GM18520 (cell line): Measurements from ENCODE around the gene EIF4E2.

Source experiments
- ATAC-seq: cut with Tn5 transposase; IDR thresholded peaks from one replicate; pipeline ENCODE4 v1.9.1; 2021; ENCODE audit not compliant: unreplicated experiment

EIF4E2 gene

DNA sequence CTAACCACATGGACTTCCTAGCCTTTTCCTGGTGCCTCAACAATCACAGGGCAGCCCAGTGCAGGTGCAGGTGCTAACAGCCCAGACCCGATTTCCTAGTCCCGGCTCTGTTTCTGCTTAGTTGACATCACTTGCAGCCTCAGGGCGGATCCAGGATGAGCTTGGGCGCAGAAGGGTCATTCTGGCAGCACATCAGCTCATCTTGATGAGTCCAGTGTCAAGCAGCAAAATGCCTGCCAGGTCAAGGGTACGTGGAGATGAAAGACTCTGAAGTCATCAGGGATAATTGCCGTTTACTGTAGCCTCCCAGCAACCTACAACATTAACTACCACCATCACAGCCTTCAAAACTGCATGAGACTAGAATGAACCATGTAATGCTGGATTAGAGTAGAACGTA is 43.5 kb downstream of the EIF4E2 start:
- ATAC-seq = no peak

DNA sequence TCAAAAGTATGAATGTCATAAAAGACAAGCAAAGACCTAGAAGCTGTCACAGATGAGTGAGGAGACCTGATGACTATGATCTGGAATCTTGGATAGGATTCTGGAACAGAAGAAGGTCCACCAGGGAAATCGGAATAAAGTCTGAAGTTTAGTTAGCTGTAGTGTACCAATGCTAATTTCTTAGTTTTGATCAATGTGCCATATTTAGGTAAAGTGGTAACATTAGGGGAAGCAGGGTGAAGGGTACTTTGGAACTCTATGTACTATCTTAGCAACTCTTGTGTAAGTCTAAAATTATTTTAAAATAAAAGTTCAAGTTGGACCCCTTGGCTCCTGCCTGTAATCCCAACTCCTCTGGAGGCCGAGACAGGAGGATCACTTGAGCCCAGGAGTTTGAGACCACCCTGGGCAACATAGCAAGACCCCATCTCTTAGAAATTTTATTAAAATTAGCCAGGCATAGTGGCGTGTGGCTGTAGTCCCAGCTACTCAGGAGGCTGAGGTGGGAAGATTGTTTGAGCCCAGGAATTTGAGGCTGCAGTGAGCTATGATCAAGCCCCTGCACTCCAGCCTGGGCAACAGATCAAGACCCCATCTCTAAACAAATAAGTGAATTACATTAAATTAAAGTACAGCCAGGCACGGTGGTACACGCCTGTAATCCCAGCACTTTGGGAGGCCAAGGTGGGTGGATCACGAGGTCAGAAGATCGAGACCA is 47.0 kb downstream of the EIF4E2 start:
- no peak for ATAC-seq

DNA sequence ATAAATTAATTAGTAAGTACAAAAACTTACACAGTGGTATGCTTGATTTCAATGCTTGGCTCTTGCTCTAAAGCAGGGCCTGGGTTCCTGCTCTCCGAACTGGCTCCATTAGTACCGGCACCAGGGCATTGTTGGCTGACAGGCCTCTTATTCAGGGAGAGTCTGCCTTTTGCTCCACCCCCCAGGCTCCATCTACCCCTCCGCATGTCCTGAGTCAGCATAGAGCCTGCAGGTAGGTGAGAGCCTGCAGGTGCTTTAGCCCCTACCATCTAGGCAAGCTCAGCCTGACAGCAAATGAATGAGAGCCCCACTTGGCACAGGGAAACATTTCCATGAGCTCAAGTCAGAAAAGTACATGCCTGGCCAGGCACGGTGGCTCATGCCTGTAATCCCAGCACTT is 47.8 kb downstream of the EIF4E2 start:
- ATAC-seq = no peak

DNA sequence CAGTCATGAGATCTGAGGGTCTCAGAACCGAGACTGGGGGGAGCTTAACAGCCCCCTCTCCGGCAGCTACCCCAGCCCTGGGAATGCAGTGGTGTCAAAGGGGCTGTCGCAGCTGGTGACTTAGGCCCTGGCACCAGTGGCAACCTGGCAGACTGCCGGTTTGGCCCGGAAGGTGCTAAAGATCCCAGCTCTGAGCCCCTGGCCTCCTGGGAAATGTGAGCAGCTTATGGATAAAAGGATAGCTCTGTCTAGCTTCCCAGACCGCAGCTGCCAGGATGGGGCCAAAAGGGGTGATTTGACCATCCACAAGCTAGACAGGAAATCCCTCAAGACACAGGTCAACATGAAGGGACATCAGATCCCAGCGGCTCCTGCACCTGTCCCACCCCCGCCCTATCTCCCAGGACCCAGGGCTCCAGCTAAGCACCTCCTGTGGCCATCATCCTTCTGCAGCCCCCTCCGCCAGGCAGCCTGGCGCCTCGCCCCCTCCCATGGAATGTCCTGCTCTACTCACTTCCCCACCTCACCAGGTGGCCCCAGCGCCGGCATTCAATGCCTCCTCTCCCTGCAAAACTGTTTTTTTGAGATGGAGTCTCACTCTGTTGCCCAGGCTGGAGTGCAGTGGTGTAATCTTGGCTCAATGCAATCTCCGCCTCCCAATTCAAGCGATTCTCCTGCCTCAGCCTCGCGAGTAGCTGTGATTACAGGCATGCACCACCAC is 49.7 kb downstream of the EIF4E2 start:
- ATAC-seq = no peak

DNA sequence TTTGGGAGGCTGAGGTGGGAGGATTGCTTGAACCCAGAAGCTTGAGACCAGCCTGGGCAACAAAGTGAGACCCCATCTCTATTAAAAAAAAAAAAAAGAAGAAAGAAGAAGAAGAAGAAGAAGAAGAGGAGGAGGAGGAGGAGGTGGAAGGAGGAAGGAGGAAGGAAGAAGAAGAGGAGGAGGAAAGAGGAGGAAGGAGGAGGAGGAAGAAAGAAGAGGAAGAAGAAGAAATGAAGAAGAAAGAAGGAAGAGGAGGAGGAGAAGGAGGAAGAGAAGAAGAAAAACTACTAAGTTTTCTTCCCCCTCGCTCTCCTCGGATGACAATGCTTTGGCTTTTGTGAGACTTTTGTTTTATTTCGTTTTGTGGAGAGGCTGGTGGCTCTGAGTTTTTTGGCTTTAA is 52.8 kb downstream of the EIF4E2 start:
- no peak for ATAC-seq

DNA sequence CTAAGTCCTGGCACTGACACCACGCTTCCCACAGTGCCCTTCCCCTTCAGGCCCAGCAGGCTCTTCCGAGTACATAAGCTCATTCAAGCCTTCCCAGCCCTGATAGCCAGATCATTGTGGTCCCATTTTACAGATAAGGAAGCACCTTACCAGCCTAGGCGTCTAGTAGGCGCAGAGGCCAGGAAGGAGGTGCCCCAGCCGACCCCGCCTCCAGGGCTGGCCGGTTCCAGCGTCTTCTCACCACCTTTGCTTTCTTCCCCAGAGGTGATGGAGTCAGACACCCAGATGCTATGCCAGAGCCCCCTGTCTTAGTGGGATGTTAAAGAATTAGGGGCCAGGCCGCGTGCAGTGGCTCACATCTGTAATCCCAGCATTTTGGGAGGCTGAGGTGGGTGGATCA is 54.0 kb downstream of the EIF4E2 start:
- no peak for ATAC-seq

DNA sequence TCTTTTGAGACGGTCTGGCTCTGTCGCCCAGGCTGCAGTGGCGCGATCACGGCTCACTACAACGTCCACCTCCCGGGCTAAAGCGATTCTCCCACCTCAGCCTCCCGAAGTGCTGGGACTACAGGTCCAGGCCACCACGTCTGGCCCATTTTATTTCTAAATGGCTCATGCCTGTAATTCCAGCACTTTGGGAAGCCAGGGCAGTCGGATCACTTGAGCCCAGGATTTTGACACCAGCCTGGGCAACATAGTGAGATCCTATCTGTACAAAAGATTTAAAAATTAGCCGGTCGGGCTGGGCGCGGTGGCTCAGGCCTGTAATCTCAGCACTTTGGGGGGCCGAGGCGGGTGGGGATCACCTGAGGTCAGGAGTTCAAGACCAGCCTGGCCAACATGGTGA is 56.5 kb downstream of the EIF4E2 start:
- ATAC-seq = no peak

DNA sequence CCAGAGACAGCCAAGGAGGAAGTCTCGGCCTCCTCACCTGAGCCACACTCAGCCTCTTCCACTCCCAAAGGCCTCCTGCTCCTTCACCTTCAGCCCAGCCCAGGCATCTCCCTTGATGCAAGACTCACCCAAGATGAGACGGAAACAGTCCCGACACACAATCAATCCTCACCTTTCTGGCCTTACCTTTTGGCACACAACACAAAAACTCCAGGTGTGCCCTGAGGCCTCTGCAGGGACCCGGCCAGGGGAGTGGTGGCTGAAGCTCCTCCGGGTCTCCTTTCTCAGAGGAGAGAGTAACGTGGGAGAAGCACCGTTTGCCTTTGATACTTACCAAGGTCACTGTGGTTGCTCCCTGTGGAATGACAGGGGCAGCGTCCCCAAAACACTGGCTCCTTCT is 59.1 kb downstream of the EIF4E2 start:
- no peak for ATAC-seq

DNA sequence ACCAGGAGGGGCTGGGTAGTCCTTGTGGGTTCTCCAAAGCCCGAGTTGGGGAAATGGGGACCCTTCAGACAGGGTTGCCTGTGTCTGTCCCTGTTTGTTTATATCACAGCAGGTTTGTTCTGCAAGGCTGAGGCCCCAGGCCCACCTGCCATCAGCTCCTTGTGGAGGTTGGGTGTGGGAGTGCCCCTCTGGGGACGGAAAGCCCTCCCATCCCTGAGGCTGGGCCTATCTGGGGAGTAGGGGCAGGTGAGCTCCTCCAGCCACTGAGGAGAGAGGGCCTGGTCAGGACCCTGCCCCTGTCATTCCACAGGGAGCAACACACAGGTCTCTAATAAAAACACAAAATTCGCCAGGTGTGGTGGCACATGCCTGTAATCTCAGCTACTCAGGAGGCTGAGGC is 59.6 kb downstream of the EIF4E2 start:
- no peak for ATAC-seq

DNA sequence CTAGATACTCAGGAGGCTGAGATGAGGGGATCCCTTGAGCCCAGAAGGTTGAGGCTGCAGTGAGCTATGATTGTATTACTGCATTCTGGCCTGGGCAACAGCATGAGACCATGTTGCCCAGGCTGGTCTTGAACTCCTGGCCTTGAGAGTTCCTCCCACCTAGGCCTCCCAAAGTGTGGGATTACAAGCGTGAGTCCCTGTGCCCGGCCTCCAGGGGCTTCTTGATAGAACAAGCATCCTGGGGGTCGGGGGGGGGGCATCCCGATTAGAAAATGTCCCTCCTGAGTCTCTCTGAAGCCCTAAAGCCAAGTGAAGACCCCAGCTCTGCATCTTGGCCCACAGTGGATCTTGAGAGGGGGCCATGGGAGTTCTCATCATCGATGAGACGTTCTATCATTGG is 60.6 kb downstream of the EIF4E2 start:
- ATAC-seq = no peak

DNA sequence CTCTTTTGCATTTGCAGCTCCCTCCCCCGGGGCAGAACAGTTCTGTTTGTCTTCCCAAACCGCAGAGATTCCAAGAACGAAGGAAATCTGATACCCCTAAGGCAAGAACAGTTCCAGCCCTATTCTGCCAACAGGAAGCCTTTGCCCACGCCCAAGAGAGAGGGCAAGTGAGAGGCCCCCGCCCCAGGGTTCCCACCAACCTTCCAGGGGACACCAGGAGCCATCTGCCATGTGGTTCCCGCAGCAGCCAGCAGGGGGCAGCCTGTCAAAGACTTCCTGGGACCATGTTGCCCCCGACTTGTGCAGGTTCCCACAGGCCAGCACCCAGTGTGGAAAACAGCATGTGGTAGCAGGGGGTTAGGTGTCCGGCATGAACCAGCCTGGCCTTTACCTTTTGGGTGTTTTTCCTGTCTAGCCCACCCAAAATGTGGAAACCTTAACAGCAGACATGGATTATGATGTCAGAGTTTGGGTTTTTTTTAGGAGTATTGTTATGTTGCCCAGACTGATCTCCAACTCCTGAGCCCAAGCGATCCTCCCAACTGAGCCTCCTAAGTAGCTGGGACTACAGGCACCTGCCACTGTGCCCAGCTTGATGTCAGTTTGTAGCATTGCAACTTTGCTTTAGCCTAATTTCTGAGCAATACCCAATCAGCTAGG is 61.2 kb downstream of the EIF4E2 start:
- ATAC-seq = no peak

DNA sequence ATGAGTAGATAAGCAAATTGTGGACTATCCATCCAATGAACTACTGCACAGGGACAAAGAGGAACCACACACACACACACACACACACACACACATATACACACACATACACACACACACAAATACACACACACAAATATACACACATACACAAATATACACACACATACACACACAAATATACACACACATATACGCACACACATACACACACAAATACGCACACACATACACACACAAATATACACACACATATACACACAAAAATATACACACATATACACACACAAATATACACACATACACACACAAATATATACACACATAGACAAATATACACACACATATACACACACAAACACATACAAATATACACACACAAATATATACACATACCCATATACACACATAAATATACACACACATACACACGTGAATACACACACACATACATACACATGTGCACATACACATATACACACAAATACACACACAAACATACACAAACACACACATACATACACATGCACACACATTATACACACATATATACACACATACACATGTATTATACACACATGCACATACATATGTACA is 63.1 kb downstream of the EIF4E2 start:
- ATAC-seq = no peak

DNA sequence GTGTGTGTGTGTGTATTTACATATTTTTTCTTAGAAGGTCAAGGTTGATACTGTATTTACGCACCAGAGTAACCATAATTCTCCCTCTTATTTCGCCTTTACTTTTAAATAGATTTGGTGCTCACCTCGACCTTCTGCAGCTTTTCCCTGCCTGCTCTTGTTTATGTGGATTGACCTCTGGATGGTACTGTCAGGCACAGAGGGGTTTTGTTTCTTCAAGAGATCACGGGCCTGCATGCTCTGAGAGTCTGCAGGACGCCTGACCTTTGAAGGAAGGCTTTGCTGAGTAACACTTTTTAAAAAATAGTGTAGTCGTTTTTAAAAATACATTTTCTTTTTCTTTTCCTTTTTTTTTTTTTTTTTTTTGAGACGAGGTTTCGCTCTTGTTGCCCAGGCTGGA is 64.8 kb downstream of the EIF4E2 start:
- no peak for ATAC-seq
